ENCODE data around the gene TMEM8B. TPM values are rescaled to one million over a fixed set of nuclear protein-coding genes. Genes with fewer than 3 reads are reported as not detected.

The TMEM8B gene
- total RNA-seq, 1 donor, result 2.5 TPM

DNA sequence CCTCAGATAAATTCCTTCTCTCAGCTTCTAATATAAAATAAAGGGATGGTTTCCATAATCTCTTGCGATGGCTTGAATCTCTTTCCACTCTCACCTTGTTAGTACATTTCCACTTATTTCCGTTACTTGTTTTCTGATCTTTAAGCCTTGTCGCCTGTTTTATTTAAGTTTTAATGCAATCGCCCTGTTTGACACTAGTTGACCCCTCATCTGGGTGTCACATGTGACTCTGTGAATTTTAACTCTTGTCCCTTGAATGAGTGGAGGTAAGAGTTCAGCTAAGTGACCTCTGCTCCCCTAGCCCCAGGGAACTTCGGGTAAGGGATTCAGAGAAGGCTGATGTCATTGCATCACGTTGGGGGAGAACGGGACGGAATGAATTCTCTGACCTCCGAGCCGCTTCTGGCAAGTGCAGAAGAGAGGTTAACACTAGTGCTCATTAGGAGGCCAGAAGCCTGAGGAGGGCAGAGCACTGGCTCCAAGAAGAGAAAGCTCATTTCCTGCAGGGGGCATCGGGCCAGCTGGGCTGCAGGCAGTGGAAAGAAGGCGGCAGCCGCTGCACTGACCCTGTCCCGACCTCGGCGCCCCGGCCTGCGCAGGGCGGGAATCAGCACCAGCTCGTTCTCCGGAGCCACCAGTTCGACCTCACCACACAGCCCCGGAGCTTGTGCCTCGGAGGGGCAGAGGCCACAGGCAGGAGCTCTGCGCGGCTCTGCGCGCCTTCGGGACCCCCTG lies 14.8 kb upstream of the TMEM8B start:
- TF ChIP-seq, protein P1, sequence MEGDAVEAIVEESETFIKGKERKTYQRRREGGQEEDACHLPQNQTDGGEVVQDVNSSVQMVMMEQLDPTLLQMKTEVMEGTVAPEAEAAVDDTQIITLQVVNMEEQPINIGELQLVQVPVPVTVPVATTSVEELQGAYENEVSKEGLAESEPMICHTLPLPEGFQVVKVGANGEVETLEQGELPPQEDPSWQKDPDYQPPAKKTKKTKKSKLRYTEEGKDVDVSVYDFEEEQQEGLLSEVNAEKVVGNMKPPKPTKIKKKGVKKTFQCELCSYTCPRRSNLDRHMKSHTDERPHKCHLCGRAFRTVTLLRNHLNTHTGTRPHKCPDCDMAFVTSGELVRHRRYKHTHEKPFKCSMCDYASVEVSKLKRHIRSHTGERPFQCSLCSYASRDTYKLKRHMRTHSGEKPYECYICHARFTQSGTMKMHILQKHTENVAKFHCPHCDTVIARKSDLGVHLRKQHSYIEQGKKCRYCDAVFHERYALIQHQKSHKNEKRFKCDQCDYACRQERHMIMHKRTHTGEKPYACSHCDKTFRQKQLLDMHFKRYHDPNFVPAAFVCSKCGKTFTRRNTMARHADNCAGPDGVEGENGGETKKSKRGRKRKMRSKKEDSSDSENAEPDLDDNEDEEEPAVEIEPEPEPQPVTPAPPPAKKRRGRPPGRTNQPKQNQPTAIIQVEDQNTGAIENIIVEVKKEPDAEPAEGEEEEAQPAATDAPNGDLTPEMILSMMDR (IDR thresholded peaks at IDR 0.05; ENCODE audit: extremely low read depth, low read depth, low read length), result peak; percentile 36
- H3K4me3 ChIP-seq (ENCODE audit: insufficient read depth, low read length), result peak overlapping the region; percentile 83
- peak; percentile 86 for DNase-seq (ENCODE audit: insufficient read length, low spot score, missing footprints)
- H3K27me3 ChIP-seq (ENCODE audit: insufficient read depth, low read length), result no peaks in the 10 kb centered on the region
- no peaks in the 10 kb centered on the region for H4K20me1 ChIP-seq (ENCODE audit: insufficient read depth, low read length)
- peaks cover 24% of the 10 kb centered on the region for H3K4me1 ChIP-seq (ENCODE audit: insufficient read depth, low read length)
- H3K79me2 ChIP-seq (ENCODE audit: insufficient read depth, low read length), result no peaks in the 10 kb centered on the region
- H3K4me2 ChIP-seq (ENCODE audit: insufficient read depth, low read length), result peak overlapping the region; percentile 93
- peaks cover 9% of the 10 kb centered on the region for H3K36me3 ChIP-seq (ENCODE audit: insufficient read depth, low read length)
- H3K27ac ChIP-seq (ENCODE audit: low read depth, low read length), result peak overlapping the region; percentile 71
- H2AFZ ChIP-seq (ENCODE audit: low read length), result peak overlapping the region; percentile 78
- no peaks in the 10 kb centered on the region for H3K9me3 ChIP-seq (ENCODE audit: low read depth, low read length)

DNA sequence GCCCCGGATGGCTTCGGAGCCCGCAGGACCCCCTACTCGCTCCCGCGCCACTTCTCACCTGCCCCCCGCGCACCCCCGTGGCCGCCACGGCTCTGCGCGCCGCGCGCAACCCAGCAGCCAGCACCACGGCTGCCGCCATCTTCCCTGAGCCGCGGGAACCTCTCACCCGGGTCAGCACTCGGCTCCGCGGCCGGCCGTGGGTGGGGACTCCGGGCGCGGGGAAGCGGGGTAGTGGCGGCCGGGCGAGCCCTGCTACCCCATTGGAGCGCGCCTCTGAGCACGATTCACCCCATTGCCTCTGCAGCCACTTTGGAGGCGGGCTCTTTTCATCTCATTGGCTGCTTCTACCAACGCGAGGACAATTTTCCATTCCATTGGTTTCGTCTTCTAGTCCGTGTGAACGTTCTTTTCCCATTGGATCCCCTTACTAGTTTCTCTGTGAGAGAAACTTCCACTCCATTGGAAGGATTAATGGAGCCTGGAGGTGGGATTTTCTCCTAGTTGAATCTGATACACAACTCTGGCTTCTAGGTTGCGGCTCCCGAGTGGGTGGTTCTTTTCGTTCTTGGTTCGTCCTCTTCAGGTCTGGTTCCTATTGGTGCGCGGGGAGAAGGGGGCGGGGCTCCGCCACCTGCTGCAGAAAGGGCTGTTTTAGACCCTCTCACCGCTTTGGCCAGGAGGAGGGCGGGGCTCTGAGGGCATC lies 14.0 kb upstream of the TMEM8B start, which contains the start of gene HINT2:
Gene HINT2, minus strand, starts transcription at position 202 of the 703 bp plus-strand sequence. Its CDS starts 63 bp downstream, at position 139.
- Histone ChIP-seq H3K27me3 (ENCODE audit: insufficient read depth, low read length) (no peaks in the 10 kb centered on the region), H3K4me2 (ENCODE audit: insufficient read depth, low read length) (peak within 1 kb of the TSS; percentile 93), H3K9me3 (ENCODE audit: low read depth, low read length) (no peaks in the 10 kb centered on the region), H3K4me3 (ENCODE audit: insufficient read depth, low read length) (peak within 1 kb of the TSS; percentile 83), H3K4me1 (ENCODE audit: insufficient read depth, low read length) (peaks cover 27% of the 10 kb centered on the region), H3K79me2 (ENCODE audit: insufficient read depth, low read length) (no peaks in the 10 kb centered on the region), H2AFZ (ENCODE audit: low read length) (peak within 1 kb of the TSS; percentile 93), H4K20me1 (ENCODE audit: insufficient read depth, low read length) (no peaks in the 10 kb centered on the region), H3K27ac (ENCODE audit: low read depth, low read length) (peak within 1 kb of the TSS; percentile 71), H3K36me3 (ENCODE audit: insufficient read depth, low read length) (peaks cover 2% of the 10 kb centered on the region)
- peak; percentile 99 for DNase-seq (ENCODE audit: insufficient read length, low spot score, missing footprints)
- TF ChIP-seq, protein P1 (IDR thresholded peaks at IDR 0.05; ENCODE audit: extremely low read depth, low read depth, low read length), result no peak

DNA sequence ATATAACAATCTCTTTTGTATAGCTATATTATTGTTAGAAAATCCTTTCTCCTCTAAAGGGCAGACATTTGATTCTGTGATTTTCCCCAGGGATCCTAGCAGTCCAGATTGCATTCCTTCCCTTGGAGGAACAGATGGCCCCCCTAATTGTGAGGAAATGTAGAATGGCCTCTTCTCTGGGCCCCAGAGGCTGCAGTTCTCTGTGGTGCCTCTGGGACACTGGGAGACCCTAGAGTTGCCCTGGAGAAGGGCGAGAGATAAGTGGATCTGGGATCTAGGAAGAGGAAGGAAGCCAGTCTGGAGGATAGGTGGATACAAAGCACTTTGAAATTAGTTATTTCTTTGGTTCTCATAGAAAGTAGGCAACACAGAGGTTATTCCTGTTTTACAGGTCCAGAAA lies 12.3 kb upstream of the TMEM8B start:
- H3K27ac ChIP-seq (ENCODE audit: low read depth, low read length), result no peak overlapping the region
- H3K4me3 ChIP-seq (ENCODE audit: insufficient read depth, low read length), result no peak overlapping the region
- no peaks in the 10 kb centered on the region for H4K20me1 ChIP-seq (ENCODE audit: insufficient read depth, low read length)
- no peak overlapping the region for H2AFZ ChIP-seq (ENCODE audit: low read length)
- H3K4me2 ChIP-seq (ENCODE audit: insufficient read depth, low read length), result no peak overlapping the region
- DNase-seq (ENCODE audit: insufficient read length, low spot score, missing footprints), result no peak
- peaks cover 29% of the 10 kb centered on the region for H3K4me1 ChIP-seq (ENCODE audit: insufficient read depth, low read length)
- H3K79me2 ChIP-seq (ENCODE audit: insufficient read depth, low read length), result no peaks in the 10 kb centered on the region
- H3K9me3 ChIP-seq (ENCODE audit: low read depth, low read length), result no peaks in the 10 kb centered on the region
- no peaks in the 10 kb centered on the region for H3K27me3 ChIP-seq (ENCODE audit: insufficient read depth, low read length)
- TF ChIP-seq, protein P1 (IDR thresholded peaks at IDR 0.05; ENCODE audit: extremely low read depth, low read depth, low read length), result peak; percentile 19
- no peaks in the 10 kb centered on the region for H3K36me3 ChIP-seq (ENCODE audit: insufficient read depth, low read length)

DNA sequence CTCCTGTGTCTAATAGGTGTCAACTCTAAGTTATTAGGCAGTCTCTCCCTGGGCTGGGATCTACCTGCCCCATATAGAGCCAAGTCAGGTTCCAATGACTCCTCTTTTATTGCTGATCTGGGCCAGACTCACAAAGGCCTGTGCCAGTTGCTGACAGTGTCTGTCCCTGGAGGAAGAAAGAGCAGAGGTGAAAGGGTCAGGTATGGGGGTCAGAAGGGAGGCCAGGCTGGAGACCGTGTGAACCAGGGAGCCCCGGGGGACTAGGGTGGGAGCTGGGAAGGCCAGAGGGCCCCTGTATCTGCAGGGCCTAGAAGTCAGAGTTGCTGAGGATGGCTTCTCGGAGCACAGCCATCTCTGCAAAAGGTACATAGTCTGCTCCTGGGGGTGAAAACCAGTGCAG lies 10.7 kb upstream of the TMEM8B start:
- H3K36me3 ChIP-seq (ENCODE audit: insufficient read depth, low read length), result no peaks in the 10 kb centered on the region
- no peak overlapping the region for H3K4me3 ChIP-seq (ENCODE audit: insufficient read depth, low read length)

More for the DNA sequence above, 10.7 kb upstream of the TMEM8B start:
- Histone ChIP-seq H3K79me2 (ENCODE audit: insufficient read depth, low read length) (no peaks in the 10 kb centered on the region), H3K4me2 (ENCODE audit: insufficient read depth, low read length) (no peak overlapping the region), H3K9me3 (ENCODE audit: low read depth, low read length) (no peaks in the 10 kb centered on the region), H2AFZ (ENCODE audit: low read length) (no peak overlapping the region), H3K4me1 (ENCODE audit: insufficient read depth, low read length) (peaks cover 19% of the 10 kb centered on the region), H3K27ac (ENCODE audit: low read depth, low read length) (no peak overlapping the region), H3K27me3 (ENCODE audit: insufficient read depth, low read length) (no peaks in the 10 kb centered on the region), H4K20me1 (ENCODE audit: insufficient read depth, low read length) (no peaks in the 10 kb centered on the region)
- TF ChIP-seq, protein P1 (IDR thresholded peaks at IDR 0.05; ENCODE audit: extremely low read depth, low read depth, low read length), result no peak
- DNase-seq (ENCODE audit: insufficient read length, low spot score, missing footprints), result no peak
